ENCODE measurements around the gene TOMM34.

- TF ChIP-seq, protein P1, sequence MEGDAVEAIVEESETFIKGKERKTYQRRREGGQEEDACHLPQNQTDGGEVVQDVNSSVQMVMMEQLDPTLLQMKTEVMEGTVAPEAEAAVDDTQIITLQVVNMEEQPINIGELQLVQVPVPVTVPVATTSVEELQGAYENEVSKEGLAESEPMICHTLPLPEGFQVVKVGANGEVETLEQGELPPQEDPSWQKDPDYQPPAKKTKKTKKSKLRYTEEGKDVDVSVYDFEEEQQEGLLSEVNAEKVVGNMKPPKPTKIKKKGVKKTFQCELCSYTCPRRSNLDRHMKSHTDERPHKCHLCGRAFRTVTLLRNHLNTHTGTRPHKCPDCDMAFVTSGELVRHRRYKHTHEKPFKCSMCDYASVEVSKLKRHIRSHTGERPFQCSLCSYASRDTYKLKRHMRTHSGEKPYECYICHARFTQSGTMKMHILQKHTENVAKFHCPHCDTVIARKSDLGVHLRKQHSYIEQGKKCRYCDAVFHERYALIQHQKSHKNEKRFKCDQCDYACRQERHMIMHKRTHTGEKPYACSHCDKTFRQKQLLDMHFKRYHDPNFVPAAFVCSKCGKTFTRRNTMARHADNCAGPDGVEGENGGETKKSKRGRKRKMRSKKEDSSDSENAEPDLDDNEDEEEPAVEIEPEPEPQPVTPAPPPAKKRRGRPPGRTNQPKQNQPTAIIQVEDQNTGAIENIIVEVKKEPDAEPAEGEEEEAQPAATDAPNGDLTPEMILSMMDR (conservative IDR thresholded peaks at IDR 0.05; ENCODE audit: low read length): no peak
- no peak for TF ChIP-seq EZH2phosphoT487 (IDR thresholded peaks at IDR 0.05; ENCODE audit: borderline replicate concordance, low read depth, low read length)
Measured at GRCh38 chr20:44990957-44991356, 30.8 kb upstream of the TOMM34 start.

Measured in OCI-LY7 (cell line).